Measurements from ENCODE around the gene PTPRCAP. TPM values are rescaled to one million over a fixed set of nuclear protein-coding genes. Genes with fewer than 3 reads are reported as not detected.
A peak's percentile ranks its signal among the peaks of the same experiment; 100 is the strongest.

The PTPRCAP gene
- total and polyA plus RNA-seq, 2 donors (not counting 1 experiment from before 2014, with no cell fraction given), result 266 to 565 TPM

- peak overlapping the region; percentile 82 for H3K9ac ChIP-seq (ENCODE audit: low read length)
- H3K4me2 ChIP-seq (replicated peaks; ENCODE audit: low read depth, low read length, poor library complexity, severe bottlenecking), result peak overlapping the region; percentile 99
- H3K4me3 ChIP-seq (ENCODE audit: control extremely low read depth in 1 of 5, extremely low read depth in 1 of 5, insufficient read depth in 1 of 5, low read depth in 2 of 5, low read length in 4 of 5), result peak overlapping the region in 2 of 5 experiments; percentile 92 to 96
- intact Hi-C loops (cut with micrococcal nuclease), result no loop called here
- H2AFZ ChIP-seq (ENCODE audit: insufficient read depth, low read depth, low read length, poor library complexity, severe bottlenecking), result no peak overlapping the region
- ChIA-PET POLR2A (interaction anchor here (0.8 to 9.5 kb wide), 8 partner anchors 8 to 88 kb away, joined by 3 to 215 read pairs (median 52); partner anchors contain the start of genes PPP1CA, TBC1D10C and TMEM134), CTCF (interaction anchor here (0.6 to 4.4 kb wide), 8 partner anchors 20 to 37 kb away, joined by 3 to 63 read pairs (median 6); partner anchors contain the start of genes PPP1CA and TBC1D10C)
- H3K9me3 ChIP-seq (ENCODE audit: control extremely low read depth in 1 of 3, control insufficient read depth in 2 of 3, insufficient read depth in 1 of 3, low read length in 2 of 3), result peaks cover 0 to 3% (median 0%) of the 10 kb centered on the region in 3 donors
- H3K27ac ChIP-seq (ENCODE audit: low read length in 2 of 2), result peak overlapping the region; percentile 57 to 88
- peak overlapping the region; percentile 92 for H3K27ac Mint-ChIP-seq
- DNase-seq, result peak; percentile 50
- peaks cover 68 to 85% of the 10 kb centered on the region in 2 donors for H3K4me1 ChIP-seq (ENCODE audit: control insufficient read depth in 2 of 2, insufficient read depth in 2 of 2, low read length in 2 of 2)
- peaks cover 82% of the 10 kb centered on the region for H3K4me1 Mint-ChIP-seq
- peaks cover 55% of the 10 kb centered on the region for H3K79me2 ChIP-seq (ENCODE audit: control insufficient read depth, insufficient read depth, low read length)
- no peaks in the 10 kb centered on the region for H3K27me3 ChIP-seq (replicated peaks in 1 of 4; ENCODE audit: control extremely low read depth in 1 of 4, control insufficient read depth in 3 of 4, insufficient read depth in 4 of 4, low read length in 3 of 4)
- WGBS (ENCODE audit: insufficient coverage), result 74% methylated on average over 27 of the region's 31 CpGs
- H3K36me3 ChIP-seq (replicated peaks in 1 of 2; ENCODE audit: control extremely low read depth in 1 of 2, control insufficient read depth in 1 of 2, extremely low read depth in 1 of 2, insufficient read depth in 2 of 2, low read length in 1 of 2), result peaks cover 0 to 17% of the 10 kb centered on the region in 2 experiments
- no peak for TF ChIP-seq CTCF (IDR thresholded peaks at IDR 0.05)
- no peak for TF ChIP-seq EZH2 (IDR thresholded peaks at IDR 0.05; ENCODE audit: borderline replicate concordance, insufficient read depth, low read depth, low read length, poor library complexity, severe bottlenecking)
- no peak for ATAC-seq (ENCODE audit: low read depth)
- no peaks in the 10 kb centered on the region for H3K9me3 Mint-ChIP-seq (ENCODE audit: insufficient read depth)
- H3K27me3 Mint-ChIP-seq, result no peaks in the 10 kb centered on the region
- H4K20me1 ChIP-seq (ENCODE audit: control insufficient read depth, insufficient read depth, low read length, poor library complexity, severe bottlenecking), result peaks cover 46% of the 10 kb centered on the region
- H3K4me3 Mint-ChIP-seq, result peak overlapping the region; percentile 88
Observed at GRCh38 chr11:67439321-67440228, 2.1 kb upstream of the PTPRCAP start.
